Measurements from ENCODE around the gene SAP30L.

DNA sequence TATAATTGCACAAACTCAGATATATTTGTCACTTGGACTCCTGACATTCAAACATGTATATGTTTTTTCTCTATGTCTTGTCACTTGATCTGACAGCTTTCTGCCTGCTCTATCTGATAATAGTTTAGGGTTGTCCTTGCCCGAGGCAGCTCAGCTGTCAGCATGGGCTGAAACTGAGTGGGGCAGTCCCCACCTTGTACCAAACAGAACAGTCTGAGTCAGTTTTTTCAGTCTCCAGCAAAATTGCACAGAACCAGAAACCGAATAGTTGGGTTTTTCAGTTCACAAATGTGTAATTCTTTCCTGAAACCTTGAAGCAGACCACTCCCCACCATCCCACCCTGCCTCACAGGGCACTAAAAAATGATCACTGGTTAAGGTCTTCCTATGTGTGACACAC is 41.7 kb downstream of the SAP30L start:
- TF ChIP-seq POLR2AphosphoS5 (IDR thresholded peaks at IDR 0.05) = no peak
- TF ChIP-seq, protein P1, sequence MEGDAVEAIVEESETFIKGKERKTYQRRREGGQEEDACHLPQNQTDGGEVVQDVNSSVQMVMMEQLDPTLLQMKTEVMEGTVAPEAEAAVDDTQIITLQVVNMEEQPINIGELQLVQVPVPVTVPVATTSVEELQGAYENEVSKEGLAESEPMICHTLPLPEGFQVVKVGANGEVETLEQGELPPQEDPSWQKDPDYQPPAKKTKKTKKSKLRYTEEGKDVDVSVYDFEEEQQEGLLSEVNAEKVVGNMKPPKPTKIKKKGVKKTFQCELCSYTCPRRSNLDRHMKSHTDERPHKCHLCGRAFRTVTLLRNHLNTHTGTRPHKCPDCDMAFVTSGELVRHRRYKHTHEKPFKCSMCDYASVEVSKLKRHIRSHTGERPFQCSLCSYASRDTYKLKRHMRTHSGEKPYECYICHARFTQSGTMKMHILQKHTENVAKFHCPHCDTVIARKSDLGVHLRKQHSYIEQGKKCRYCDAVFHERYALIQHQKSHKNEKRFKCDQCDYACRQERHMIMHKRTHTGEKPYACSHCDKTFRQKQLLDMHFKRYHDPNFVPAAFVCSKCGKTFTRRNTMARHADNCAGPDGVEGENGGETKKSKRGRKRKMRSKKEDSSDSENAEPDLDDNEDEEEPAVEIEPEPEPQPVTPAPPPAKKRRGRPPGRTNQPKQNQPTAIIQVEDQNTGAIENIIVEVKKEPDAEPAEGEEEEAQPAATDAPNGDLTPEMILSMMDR (IDR thresholded peaks at IDR 0.05) = no peak

Data from sigmoid colon (tissue), 4 donors.